ENCODE measurements around the gene RAB15. TPM values are rescaled to one million over a fixed set of nuclear protein-coding genes. Genes with fewer than 3 reads are reported as not detected.

The RAB15 gene
- total and polyA plus RNA-seq, 2 donors from 2014 or later, result 18.3 to 21.7 TPM

- Histone ChIP-seq H3K36me3 (ENCODE audit: control insufficient read depth in 2 of 3, insufficient read depth in 3 of 3, low read length in 3 of 3) (no peaks in the 10 kb centered on the region), H3K27me3 (ENCODE audit: control insufficient read depth, insufficient read depth, low read length) (no peaks in the 10 kb centered on the region), H3K9me3 (ENCODE audit: control insufficient read depth in 2 of 3, insufficient read depth in 1 of 3, low read length in 3 of 3) (no peaks in the 10 kb centered on the region), H3K4me3 (ENCODE audit: low read length in 3 of 3) (no peak overlapping the region), H3K4me1 (ENCODE audit: control insufficient read depth in 2 of 3, insufficient read depth in 2 of 3, low read depth in 1 of 3, low read length in 3 of 3) (peaks cover 0 to 5% (median 0%) of the 10 kb centered on the region in 3 donors), H3K9ac (ENCODE audit: low read length in 3 of 3) (no peak overlapping the region), H3K27ac (ENCODE audit: low read depth in 2 of 2, low read length in 2 of 2) (no peak overlapping the region)
- DNase-seq, result no peak
- no peak for TF ChIP-seq CTCF (IDR thresholded peaks at IDR 0.05; ENCODE audit: borderline replicate concordance, extremely low read depth, insufficient read depth)
- intact Hi-C loops (cut with DNase I), result no loop called here
- no peak for FAIRE-seq
Measured at GRCh38 chr14:64995291-64995690, 23.2 kb upstream of the RAB15 start.

GRCh38 chr14:64994540-64994939, 22.4 kb upstream of the RAB15 start:
- no peak overlapping the region for H3K9ac ChIP-seq (ENCODE audit: low read length in 3 of 3)
- no peaks in the 10 kb centered on the region for H3K9me3 ChIP-seq (ENCODE audit: control insufficient read depth in 2 of 3, insufficient read depth in 1 of 3, low read length in 3 of 3)
- H3K27me3 ChIP-seq (ENCODE audit: control insufficient read depth, insufficient read depth, low read length), result no peaks in the 10 kb centered on the region
- no peak overlapping the region for H3K27ac ChIP-seq (ENCODE audit: low read depth in 2 of 2, low read length in 2 of 2)
- no peaks in the 10 kb centered on the region for H3K36me3 ChIP-seq (ENCODE audit: control insufficient read depth in 2 of 3, insufficient read depth in 3 of 3, low read length in 3 of 3)
- DNase-seq (no peak), FAIRE-seq (no peak)
- TF ChIP-seq CTCF (IDR thresholded peaks at IDR 0.05; ENCODE audit: borderline replicate concordance, extremely low read depth, insufficient read depth), result no peak
- H3K4me3 ChIP-seq (ENCODE audit: low read length in 3 of 3), result no peak overlapping the region
- H3K4me1 ChIP-seq (ENCODE audit: control insufficient read depth in 2 of 3, insufficient read depth in 2 of 3, low read depth in 1 of 3, low read length in 3 of 3), result peaks cover 0 to 5% (median 0%) of the 10 kb centered on the region in 3 donors
- intact Hi-C loops (cut with DNase I), result no loop called here

- peaks cover 0 to 3% (median 0%) of the 10 kb centered on the region in 3 donors for H3K4me1 ChIP-seq (ENCODE audit: control insufficient read depth in 2 of 3, insufficient read depth in 2 of 3, low read depth in 1 of 3, low read length in 3 of 3)
- no peak for TF ChIP-seq CTCF (IDR thresholded peaks at IDR 0.05; ENCODE audit: borderline replicate concordance, extremely low read depth, insufficient read depth)
- no peak overlapping the region for H3K9ac ChIP-seq (ENCODE audit: low read length in 3 of 3)
- DNase-seq, result no peak
- no peaks in the 10 kb centered on the region for H3K9me3 ChIP-seq (ENCODE audit: control insufficient read depth in 2 of 3, insufficient read depth in 1 of 3, low read length in 3 of 3)
- no peak for FAIRE-seq
- H3K36me3 ChIP-seq (ENCODE audit: control insufficient read depth in 2 of 3, insufficient read depth in 3 of 3, low read length in 3 of 3), result no peaks in the 10 kb centered on the region
- H3K27ac ChIP-seq (ENCODE audit: low read depth in 2 of 2, low read length in 2 of 2), result no peak overlapping the region
- no peak overlapping the region for H3K4me3 ChIP-seq (ENCODE audit: low read length in 3 of 3)
- intact Hi-C loops (cut with DNase I), result no loop called here
- no peaks in the 10 kb centered on the region for H3K27me3 ChIP-seq (ENCODE audit: control insufficient read depth, insufficient read depth, low read length)
Measured at GRCh38 chr14:64993266-64993930, 21.3 kb upstream of the RAB15 start.

Measured in kidney (tissue), 14 donors.